Measurements from ENCODE around the gene SUPT20HL2. TPM values are rescaled to one million over a fixed set of nuclear protein-coding genes. Genes with fewer than 3 reads are reported as not detected.

The SUPT20HL2 gene
- total and polyA plus RNA-seq, 2 donors (not counting 3 experiments of a cell fraction or from before 2014, with no cell fraction given): not detected

GRCh38 chrX:24262309-24262708, 51.6 kb downstream of the SUPT20HL2 start:
- H3K36me3 ChIP-seq (ENCODE audit: control insufficient read depth in 2 of 2, extremely low read depth in 1 of 2, insufficient read depth in 2 of 2, low read length in 2 of 2): no peaks in the 10 kb centered on the region
- H4K20me1 ChIP-seq (replicated peaks; ENCODE audit: control insufficient read depth, extremely low read depth, insufficient read depth, low read length): no peaks in the 10 kb centered on the region
- H3K4me2 ChIP-seq (ENCODE audit: insufficient read depth, low read length): no peak overlapping the region
- no peak for TF ChIP-seq FOS (IDR thresholded peaks at IDR 0.05; ENCODE audit: borderline replicate concordance, insufficient read depth, low read length)
- no peak overlapping the region for H3K4me3 ChIP-seq (replicated peaks in 1 of 3; ENCODE audit: insufficient read depth in 1 of 3, low read depth in 1 of 3, low read length in 3 of 3)
- no peak overlapping the region for H2AFZ ChIP-seq (ENCODE audit: low read depth, low read length)
- FAIRE-seq (no peak), DNase-seq (ENCODE audit: low read depth, low spot score) (no peak)
- POLR2A ChIA-PET: interaction anchor here (0.7 kb wide), 1 partner anchor 145 kb away, joined by 3 read pairs; no protein-coding TSS in a partner anchor
- H3K4me1 ChIP-seq (ENCODE audit: control insufficient read depth, extremely low read depth, insufficient read depth, low read length): peaks cover 4% of the 10 kb centered on the region
- no peaks in the 10 kb centered on the region for H3K27me3 ChIP-seq (ENCODE audit: control insufficient read depth in 2 of 2, insufficient read depth in 2 of 2, low read length in 2 of 2)
- intact Hi-C loops (cut with micrococcal nuclease): no loop called here
- H3K79me2 ChIP-seq (ENCODE audit: control insufficient read depth, insufficient read depth, low read length): no peaks in the 10 kb centered on the region
- no peak overlapping the region for H3K27ac ChIP-seq (ENCODE audit: insufficient read depth, low read depth, low read length)
- no peak overlapping the region for H3K9ac ChIP-seq (replicated peaks; ENCODE audit: extremely low read depth, insufficient read depth, low read length)
- no TSS peak for BruUV-seq (replicated peaks)
- dilution Hi-C loops (cut with MboI; ENCODE audit: extremely low pct_ligation_motif_present, low sequenced_read_pairs): no loop called here
- no peaks in the 10 kb centered on the region for H3K9me3 ChIP-seq (replicated peaks; ENCODE audit: control insufficient read depth, insufficient read depth, low read length)
- CTCF ChIA-PET: interaction anchor here (3.6 kb wide), 1 partner anchor 236 kb away, joined by 36 read pairs; no protein-coding TSS in a partner anchor
- no peaks in the 10 kb centered on the region for H3K9me1 ChIP-seq (replicated peaks; ENCODE audit: control insufficient read depth, extremely low read depth, insufficient read depth, low read length)

Other genes starting within 250 kb of the SUPT20HL2 start
- 32.1 and 34.1 TPM in 2 replicates for gene ZFX, start 164.3 kb downstream of the SUPT20HL2 start, total RNA-seq
- 6.0 and 11.4 TPM in 2 replicates for gene ZFX, start 164.3 kb downstream of the SUPT20HL2 start, polyA plus RNA-seq
- not detected in 2 replicates for gene SUPT20HL1, start 46.6 kb upstream of the SUPT20HL2 start, total RNA-seq
- gene SUPT20HL1, start 46.6 kb upstream of the SUPT20HL2 start, polyA plus RNA-seq: not detected in 2 replicates
- 3.9 and 5.9 TPM in 2 replicates for gene PDK3, start 151.2 kb upstream of the SUPT20HL2 start, total RNA-seq
- gene PDK3, start 151.2 kb upstream of the SUPT20HL2 start, polyA plus RNA-seq: 2.6 and 3.0 TPM in 2 replicates